Measurements from ENCODE around the gene KRT6C. TPM values are rescaled to one million over a fixed set of nuclear protein-coding genes. Genes with fewer than 3 reads are reported as not detected.

Gene KRT6C
- total RNA-seq, 4 donors from 2014 or later: not detected

- TF ChIP-seq POLR2A (IDR thresholded peaks at IDR 0.05) (no peak), CTCF (IDR thresholded peaks at IDR 0.05 in 4 of 5, conservative IDR thresholded peaks at IDR 0.05 in 1 of 5) (no peak)
- H3K27me3 ChIP-seq: peaks cover 0 to 3% (median 0%) of the 10 kb centered on the region in 3 donors
- no peak overlapping the region for H3K27ac ChIP-seq
- H3K4me1 ChIP-seq: no peaks in the 10 kb centered on the region
- intact Hi-C loops (cut with DNase I; ENCODE audit: low total_unique reads): no loop called here
- in situ Hi-C loops (cut with MboI; ENCODE audit: low sequenced_read_pairs in 4 of 4): no loop called here
- H3K4me3 ChIP-seq: no peak overlapping the region
- no peak for DNase-seq
- no peaks in the 10 kb centered on the region for H3K36me3 ChIP-seq
- ATAC-seq: no peak
- no peaks in the 10 kb centered on the region for H3K9me3 ChIP-seq
Measured at GRCh38 chr12:52499806-52500560, 26.4 kb upstream of the KRT6C start.

GRCh38 chr12:52498946-52499345, 25.3 kb upstream of the KRT6C start:
- Histone ChIP-seq H3K4me3 (no peak overlapping the region), H3K27me3 (peaks cover 0 to 3% (median 0%) of the 10 kb centered on the region in 3 donors), H3K27ac (no peak overlapping the region), H3K36me3 (no peaks in the 10 kb centered on the region), H3K4me1 (no peaks in the 10 kb centered on the region), H3K9me3 (no peaks in the 10 kb centered on the region)
- in situ Hi-C loops (cut with MboI; ENCODE audit: low sequenced_read_pairs in 4 of 4): no loop called here
- intact Hi-C loops (cut with DNase I; ENCODE audit: low total_unique reads): no loop called here
- ATAC-seq (no peak), DNase-seq (no peak)
- TF ChIP-seq POLR2A (IDR thresholded peaks at IDR 0.05) (no peak), CTCF (IDR thresholded peaks at IDR 0.05 in 4 of 5, conservative IDR thresholded peaks at IDR 0.05 in 1 of 5) (no peak)

- DNase-seq (no peak), ATAC-seq (no peak)
- intact Hi-C loops (cut with DNase I; ENCODE audit: low total_unique reads): no loop called here
- no peak for TF ChIP-seq POLR2A (IDR thresholded peaks at IDR 0.05)
- TF ChIP-seq CTCF (IDR thresholded peaks at IDR 0.05 in 4 of 5, conservative IDR thresholded peaks at IDR 0.05 in 1 of 5): no peak
- peaks cover 0 to 5% (median 3%) of the 10 kb centered on the region in 3 donors for H3K27me3 ChIP-seq
- H3K4me3 ChIP-seq: no peak overlapping the region
- no peaks in the 10 kb centered on the region for H3K4me1 ChIP-seq
- no peaks in the 10 kb centered on the region for H3K9me3 ChIP-seq
- no peak overlapping the region for H3K27ac ChIP-seq
- no peaks in the 10 kb centered on the region for H3K36me3 ChIP-seq
- in situ Hi-C loops (cut with MboI; ENCODE audit: low sequenced_read_pairs in 4 of 4): no loop called here
Measured at GRCh38 chr12:52497975-52498374, 24.4 kb upstream of the KRT6C start.

- H3K4me1 ChIP-seq: no peaks in the 10 kb centered on the region
- H3K4me3 ChIP-seq: no peak overlapping the region
- in situ Hi-C loops (cut with MboI; ENCODE audit: low sequenced_read_pairs in 4 of 4): no loop called here
- H3K36me3 ChIP-seq: no peaks in the 10 kb centered on the region
- TF ChIP-seq CTCF (IDR thresholded peaks at IDR 0.05 in 4 of 5, conservative IDR thresholded peaks at IDR 0.05 in 1 of 5) (no peak), POLR2A (IDR thresholded peaks at IDR 0.05) (no peak)
- ATAC-seq (no peak), DNase-seq (no peak)
- peaks cover 0 to 6% (median 3%) of the 10 kb centered on the region in 3 donors for H3K27me3 ChIP-seq
- H3K27ac ChIP-seq: no peak overlapping the region
- intact Hi-C loops (cut with DNase I; ENCODE audit: low total_unique reads): no loop called here
- no peaks in the 10 kb centered on the region for H3K9me3 ChIP-seq
Measured at GRCh38 chr12:52496590-52497071, 23.0 kb upstream of the KRT6C start.

Data from gastrocnemius medialis (tissue), 4 donors.